ENCODE data around the gene RGS17.

Gene RGS17

DNA sequence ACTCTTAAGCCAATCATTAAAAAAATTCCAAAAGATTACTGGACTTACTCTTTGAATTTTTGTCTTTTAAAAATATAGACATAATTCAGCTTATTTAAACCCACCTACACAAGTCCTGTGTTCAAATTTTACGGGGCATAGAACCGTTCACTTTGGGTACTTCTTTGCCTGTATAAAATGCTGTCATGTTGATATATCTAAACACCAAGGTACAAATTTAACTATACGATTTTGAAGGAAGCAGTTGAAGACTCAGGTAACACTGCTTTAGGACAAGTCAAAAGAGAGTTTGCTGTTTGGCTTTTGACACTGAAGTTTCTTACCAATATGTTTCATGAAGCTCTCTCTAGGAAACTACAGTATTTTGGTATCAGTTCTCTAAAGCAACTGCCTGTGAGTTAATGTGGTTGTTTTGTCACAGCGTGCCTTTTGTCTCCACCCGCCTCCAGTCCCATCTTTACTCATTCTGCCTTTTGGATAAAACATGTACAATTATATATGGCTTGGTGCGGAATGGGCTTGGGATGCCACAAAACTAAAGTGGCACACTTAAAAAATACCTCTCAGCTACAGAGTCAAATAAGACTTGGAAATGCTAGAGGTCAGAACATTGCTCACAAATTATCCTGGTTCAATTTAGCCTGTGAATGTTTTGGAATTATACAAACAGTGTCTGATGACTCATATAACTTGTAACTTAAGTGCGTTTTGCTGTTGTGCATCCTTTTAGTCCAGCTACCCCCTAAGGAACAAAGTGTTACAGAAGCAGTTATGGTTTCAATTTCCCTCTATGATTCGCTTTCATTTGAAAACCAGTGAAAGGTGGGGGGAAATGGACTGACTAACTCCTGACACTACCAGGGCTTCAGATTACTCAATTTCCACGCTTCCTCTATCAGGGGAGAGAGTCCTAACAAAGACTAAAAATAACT is 38.7 kb downstream of the RGS17 start:
- Mint-ChIP-seq H3K4me3 (no peak overlapping the region), H3K27me3 (ENCODE audit: low read depth) (no peaks in the 10 kb centered on the region), H3K36me3 (ENCODE audit: low read depth) (no peaks in the 10 kb centered on the region), H3K9me3 (no peaks in the 10 kb centered on the region), H3K4me1 (no peaks in the 10 kb centered on the region), H3K27ac (no peak overlapping the region)
- TF ChIP-seq, protein P1, sequence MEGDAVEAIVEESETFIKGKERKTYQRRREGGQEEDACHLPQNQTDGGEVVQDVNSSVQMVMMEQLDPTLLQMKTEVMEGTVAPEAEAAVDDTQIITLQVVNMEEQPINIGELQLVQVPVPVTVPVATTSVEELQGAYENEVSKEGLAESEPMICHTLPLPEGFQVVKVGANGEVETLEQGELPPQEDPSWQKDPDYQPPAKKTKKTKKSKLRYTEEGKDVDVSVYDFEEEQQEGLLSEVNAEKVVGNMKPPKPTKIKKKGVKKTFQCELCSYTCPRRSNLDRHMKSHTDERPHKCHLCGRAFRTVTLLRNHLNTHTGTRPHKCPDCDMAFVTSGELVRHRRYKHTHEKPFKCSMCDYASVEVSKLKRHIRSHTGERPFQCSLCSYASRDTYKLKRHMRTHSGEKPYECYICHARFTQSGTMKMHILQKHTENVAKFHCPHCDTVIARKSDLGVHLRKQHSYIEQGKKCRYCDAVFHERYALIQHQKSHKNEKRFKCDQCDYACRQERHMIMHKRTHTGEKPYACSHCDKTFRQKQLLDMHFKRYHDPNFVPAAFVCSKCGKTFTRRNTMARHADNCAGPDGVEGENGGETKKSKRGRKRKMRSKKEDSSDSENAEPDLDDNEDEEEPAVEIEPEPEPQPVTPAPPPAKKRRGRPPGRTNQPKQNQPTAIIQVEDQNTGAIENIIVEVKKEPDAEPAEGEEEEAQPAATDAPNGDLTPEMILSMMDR (IDR thresholded peaks at IDR 0.05; ENCODE audit: unreplicated experiment in 3 of 3), result no peak

DNA sequence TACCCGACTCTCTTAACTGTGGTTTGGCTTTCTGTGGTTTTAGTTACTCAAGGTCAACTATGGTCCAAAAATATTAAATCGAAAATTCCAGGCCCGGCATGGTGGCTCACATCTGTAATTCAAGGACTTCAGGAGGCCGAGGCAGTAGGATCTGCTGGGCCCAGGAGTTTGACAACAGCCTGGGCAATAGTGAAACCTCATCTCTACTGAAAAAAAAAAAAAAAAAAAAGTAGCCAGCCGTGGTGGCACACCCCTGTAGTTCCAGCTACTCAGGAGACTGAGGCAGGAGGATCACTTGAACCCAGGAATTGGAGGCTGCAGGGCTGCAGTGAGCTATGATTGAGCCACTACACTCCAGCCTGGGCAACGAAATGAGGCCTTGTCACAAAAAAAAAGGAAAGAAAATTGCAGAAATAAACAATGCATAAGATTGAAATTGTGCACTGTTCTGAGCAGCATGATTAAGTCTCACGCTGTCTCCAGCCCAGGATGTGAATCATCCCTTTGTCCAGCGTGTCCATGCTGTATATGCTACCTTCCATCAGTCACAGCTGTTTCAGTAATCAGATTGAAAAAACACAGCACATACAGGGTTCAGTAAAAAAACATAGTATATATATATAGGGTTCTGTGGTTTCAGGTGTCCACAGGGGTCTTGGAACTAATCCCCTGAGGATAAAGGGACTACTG is 40.7 kb downstream of the RGS17 start:
- no peaks in the 10 kb centered on the region for H3K27me3 Mint-ChIP-seq (ENCODE audit: low read depth)
- no peaks in the 10 kb centered on the region for H3K9me3 Mint-ChIP-seq
- H3K4me3 Mint-ChIP-seq, result no peak overlapping the region
- no peaks in the 10 kb centered on the region for H3K4me1 Mint-ChIP-seq
- H3K36me3 Mint-ChIP-seq (ENCODE audit: low read depth), result no peaks in the 10 kb centered on the region
- TF ChIP-seq, protein P1 (IDR thresholded peaks at IDR 0.05; ENCODE audit: unreplicated experiment in 3 of 3), result no peak
- no peak overlapping the region for H3K27ac Mint-ChIP-seq

DNA sequence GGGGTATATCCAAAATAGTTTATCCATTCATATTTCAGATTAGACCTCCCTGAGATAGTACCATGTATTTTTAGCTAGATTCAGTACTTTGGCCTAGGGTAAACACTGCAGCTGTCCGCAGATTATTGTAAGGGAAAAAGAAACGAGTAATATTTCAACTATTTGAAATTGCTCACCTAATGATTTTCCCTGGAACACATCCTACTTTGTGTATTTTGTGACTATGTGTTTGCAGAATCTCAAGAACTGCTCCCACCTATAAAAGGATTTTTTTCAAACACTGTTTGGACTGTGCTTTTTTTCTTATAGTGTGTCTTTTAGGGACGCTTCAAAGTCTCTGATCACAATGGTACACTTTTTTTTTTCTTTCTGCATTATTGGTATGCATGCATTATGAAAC is 42.3 kb downstream of the RGS17 start:
- Mint-ChIP-seq H3K4me1 (no peaks in the 10 kb centered on the region), H3K27me3 (ENCODE audit: low read depth) (no peaks in the 10 kb centered on the region), H3K27ac (no peak overlapping the region), H3K9me3 (no peaks in the 10 kb centered on the region), H3K36me3 (ENCODE audit: low read depth) (no peaks in the 10 kb centered on the region), H3K4me3 (no peak overlapping the region)
- TF ChIP-seq, protein P1 (IDR thresholded peaks at IDR 0.05; ENCODE audit: unreplicated experiment in 3 of 3), result no peak

DNA sequence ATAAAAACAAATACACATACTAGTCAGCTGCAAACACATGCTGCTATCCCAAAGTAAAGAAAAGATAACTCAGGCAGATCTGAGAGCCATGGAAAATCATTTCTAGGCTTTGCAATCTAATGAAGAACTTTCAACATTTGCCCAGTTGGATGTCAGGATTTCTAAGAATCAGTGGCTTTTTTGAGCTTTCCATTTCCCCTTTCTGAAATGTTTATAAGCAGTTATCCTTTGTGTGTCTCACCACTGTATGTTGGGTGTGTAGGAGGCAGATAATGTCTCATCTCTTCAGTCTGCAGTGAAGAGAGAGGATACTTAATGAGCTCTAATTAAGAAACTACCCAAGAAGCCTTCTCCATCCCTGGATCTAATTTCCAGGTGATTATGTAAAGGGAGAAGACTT is 43.6 kb downstream of the RGS17 start:
- Mint-ChIP-seq H3K4me1 (no peaks in the 10 kb centered on the region), H3K9me3 (peaks cover 2% of the 10 kb centered on the region), H3K27me3 (ENCODE audit: low read depth) (no peaks in the 10 kb centered on the region), H3K27ac (no peak overlapping the region), H3K36me3 (ENCODE audit: low read depth) (no peaks in the 10 kb centered on the region), H3K4me3 (no peak overlapping the region)
- TF ChIP-seq, protein P1 (IDR thresholded peaks at IDR 0.05; ENCODE audit: unreplicated experiment in 3 of 3), result no peak

DNA sequence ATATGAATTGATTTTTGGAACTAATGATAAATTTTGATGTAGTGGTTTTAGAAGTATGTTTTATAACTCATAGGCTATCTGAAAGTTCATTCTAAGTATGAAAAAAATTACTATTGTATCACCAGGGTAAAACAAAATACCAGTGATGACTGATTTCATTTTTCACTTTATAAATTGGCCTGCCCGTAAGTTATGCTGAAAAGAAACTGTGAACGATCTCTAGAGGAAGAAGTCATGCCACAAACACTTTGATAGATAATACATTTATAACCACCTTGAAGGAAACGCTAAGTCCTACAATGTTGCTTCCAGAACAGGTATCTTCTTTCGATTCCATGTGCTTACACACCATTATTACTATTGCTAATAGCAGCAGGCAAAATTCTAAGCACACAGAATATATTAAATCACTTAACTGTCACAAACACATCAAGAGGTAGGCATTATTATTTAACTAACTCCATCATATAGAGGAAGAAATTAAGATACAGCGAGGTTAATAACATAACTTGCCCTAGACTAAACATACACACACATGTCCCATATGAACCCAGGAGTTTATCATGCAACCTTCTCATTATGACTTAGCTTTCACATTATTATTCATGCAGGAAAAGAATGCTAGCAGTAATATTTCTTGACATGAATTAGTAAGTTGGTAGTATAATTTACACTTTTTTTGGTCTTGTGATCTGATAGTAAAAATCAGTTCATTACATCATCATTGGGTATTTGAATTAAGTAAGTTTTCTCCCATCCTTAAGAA is 44.7 kb downstream of the RGS17 start:
- H3K9me3 Mint-ChIP-seq, result peaks cover 7% of the 10 kb centered on the region
- no peak overlapping the region for H3K27ac Mint-ChIP-seq
- H3K36me3 Mint-ChIP-seq (ENCODE audit: low read depth), result no peaks in the 10 kb centered on the region
- no peaks in the 10 kb centered on the region for H3K27me3 Mint-ChIP-seq (ENCODE audit: low read depth)
- no peaks in the 10 kb centered on the region for H3K4me1 Mint-ChIP-seq
- TF ChIP-seq, protein P1 (IDR thresholded peaks at IDR 0.05; ENCODE audit: unreplicated experiment in 3 of 3), result no peak
- H3K4me3 Mint-ChIP-seq, result no peak overlapping the region

All from nephron (organoid).